ENCODE measurements around the gene POLR1G. TPM values are rescaled to one million over a fixed set of nuclear protein-coding genes. Genes with fewer than 3 reads are reported as not detected.

Gene POLR1G
- total RNA-seq, 1 experiment from 2014 or later = 30.5 TPM

GRCh38 chr19:45440873-45441654 is 34.6 kb downstream of the POLR1G start:
- peak overlapping the region; percentile 72 for H3K9ac ChIP-seq (ENCODE audit: low read length)
- ChIA-PET RAD21 (ENCODE audit: low non-redundant PET in 1 of 2, low total read pairs in 2 of 2, uncharacterized antibody in 2 of 2, unreplicated experiment in 2 of 2) (interaction anchor here (1.0 to 2.5 kb wide), 3 partner anchors 36 to 38 kb away, joined by 6 to 40 read pairs (median 31); no protein-coding TSS in a partner anchor), POLR2A (interaction anchor here (0.8 to 3.1 kb wide), 8 partner anchors 15 to 174 kb away, joined by 3 to 27 read pairs (median 4); partner anchors contain the start of genes ERCC1, FOSB and PPP1R13L), CTCF (interaction anchor here (0.6 to 6.9 kb wide), 8 partner anchors 10 to 118 kb away, joined by 3 to 189 read pairs (median 4); partner anchors contain the start of gene FOSB)
- no peaks in the 10 kb centered on the region for H3K9me2 ChIP-seq (ENCODE audit: insufficient read depth)
- no peaks in the 10 kb centered on the region for H3K27me3 ChIP-seq (ENCODE audit: insufficient read depth, low read length)
- no peaks in the 10 kb centered on the region for H3K9me3 ChIP-seq (ENCODE audit: control insufficient read depth in 1 of 2, insufficient read depth in 1 of 2, low read depth in 1 of 2, low read length in 2 of 2)
- DNase-seq (ENCODE audit: low read depth, low spot score) (no peak), ATAC-seq (peak; percentile 27; the same call in 1 of the 2 replicates)
- no peaks in the 10 kb centered on the region for H4K20me1 ChIP-seq (ENCODE audit: insufficient read depth)
- intact Hi-C loops (cut with micrococcal nuclease) = no loop called here
- peak overlapping the region; percentile 86 for H3K4me2 ChIP-seq (ENCODE audit: low read length)
- peaks cover 25 to 50% of the 10 kb centered on the region in 2 experiments for H3K4me1 ChIP-seq (ENCODE audit: control insufficient read depth in 1 of 2, insufficient read depth in 2 of 2, low read length in 2 of 2)
- H3K4me3 ChIP-seq (replicated peaks in 1 of 2; ENCODE audit: low read depth in 1 of 2, low read length in 2 of 2) = no peak overlapping the region
- BruUV-seq (replicated peaks) = no TSS peak
- no peaks in the 10 kb centered on the region for H3K36me3 ChIP-seq (ENCODE audit: control insufficient read depth in 1 of 2, insufficient read depth in 2 of 2, low read length in 2 of 2)
- no peaks in the 10 kb centered on the region for H3K79me2 ChIP-seq (ENCODE audit: insufficient read depth, low read length)
- peak overlapping the region; percentile 81 for H3K27ac ChIP-seq (ENCODE audit: low read depth, low read length)
- no peak overlapping the region for H2AFZ ChIP-seq (ENCODE audit: low read depth, low read length, poor library complexity, severe bottlenecking)
- TF ChIP-seq ATF3 (IDR thresholded peaks at IDR 0.05) (no peak), FOSL1 (IDR thresholded peaks at IDR 0.05; ENCODE audit: low read depth) (no peak), SIN3A (IDR thresholded peaks at IDR 0.05; ENCODE audit: low read depth) (no peak), SP1 (IDR thresholded peaks at IDR 0.05; ENCODE audit: low read depth) (no peak), RAD21 (IDR thresholded peaks at IDR 0.05; ENCODE audit: low read depth) (no peak), ZNF274 (IDR thresholded peaks at IDR 0.05; ENCODE audit: low read depth, low read length) (no peak), POLR2AphosphoS5 (IDR thresholded peaks at IDR 0.05; ENCODE audit: low read depth, low read length) (no peak), CTCF (IDR thresholded peaks at IDR 0.05 in 2 of 3, conservative IDR thresholded peaks at IDR 0.05 in 1 of 3; ENCODE audit: borderline replicate concordance in 1 of 3, insufficient read depth in 1 of 3, low read depth in 2 of 3, low read length in 2 of 3) (no peak), ZFX (IDR thresholded peaks at IDR 0.05) (no peak), EZH2phosphoT487 (IDR thresholded peaks at IDR 0.05; ENCODE audit: borderline replicate concordance) (no peak), EGR1 (IDR thresholded peaks at IDR 0.05; ENCODE audit: low read depth) (no peak), EZH2 (IDR thresholded peaks at IDR 0.05) (no peak), ZBTB33 (IDR thresholded peaks at IDR 0.05; ENCODE audit: extremely low read depth, insufficient replicate concordance, low read length) (no peak)
- TF ChIP-seq, protein P1, sequence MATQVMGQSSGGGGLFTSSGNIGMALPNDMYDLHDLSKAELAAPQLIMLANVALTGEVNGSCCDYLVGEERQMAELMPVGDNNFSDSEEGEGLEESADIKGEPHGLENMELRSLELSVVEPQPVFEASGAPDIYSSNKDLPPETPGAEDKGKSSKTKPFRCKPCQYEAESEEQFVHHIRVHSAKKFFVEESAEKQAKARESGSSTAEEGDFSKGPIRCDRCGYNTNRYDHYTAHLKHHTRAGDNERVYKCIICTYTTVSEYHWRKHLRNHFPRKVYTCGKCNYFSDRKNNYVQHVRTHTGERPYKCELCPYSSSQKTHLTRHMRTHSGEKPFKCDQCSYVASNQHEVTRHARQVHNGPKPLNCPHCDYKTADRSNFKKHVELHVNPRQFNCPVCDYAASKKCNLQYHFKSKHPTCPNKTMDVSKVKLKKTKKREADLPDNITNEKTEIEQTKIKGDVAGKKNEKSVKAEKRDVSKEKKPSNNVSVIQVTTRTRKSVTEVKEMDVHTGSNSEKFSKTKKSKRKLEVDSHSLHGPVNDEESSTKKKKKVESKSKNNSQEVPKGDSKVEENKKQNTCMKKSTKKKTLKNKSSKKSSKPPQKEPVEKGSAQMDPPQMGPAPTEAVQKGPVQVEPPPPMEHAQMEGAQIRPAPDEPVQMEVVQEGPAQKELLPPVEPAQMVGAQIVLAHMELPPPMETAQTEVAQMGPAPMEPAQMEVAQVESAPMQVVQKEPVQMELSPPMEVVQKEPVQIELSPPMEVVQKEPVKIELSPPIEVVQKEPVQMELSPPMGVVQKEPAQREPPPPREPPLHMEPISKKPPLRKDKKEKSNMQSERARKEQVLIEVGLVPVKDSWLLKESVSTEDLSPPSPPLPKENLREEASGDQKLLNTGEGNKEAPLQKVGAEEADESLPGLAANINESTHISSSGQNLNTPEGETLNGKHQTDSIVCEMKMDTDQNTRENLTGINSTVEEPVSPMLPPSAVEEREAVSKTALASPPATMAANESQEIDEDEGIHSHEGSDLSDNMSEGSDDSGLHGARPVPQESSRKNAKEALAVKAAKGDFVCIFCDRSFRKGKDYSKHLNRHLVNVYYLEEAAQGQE (IDR thresholded peaks at IDR 0.05; ENCODE audit: low read depth) = no peak

All from HCT116 (cell line).